Measurements from ENCODE around the gene ITGB2.

Gene ITGB2

GRCh38 chr21:44910229-44911067 is 10.3 kb downstream of the ITGB2 start:
- DNase-seq (ENCODE audit: low read depth) = no peak

GRCh38 chr21:44909719-44910118 is 11.0 kb downstream of the ITGB2 start:
- DNase-seq (ENCODE audit: low read depth) = no peak

GRCh38 chr21:44908908-44909307 is 11.8 kb downstream of the ITGB2 start:
- DNase-seq (ENCODE audit: low read depth) = no peak

- no peak for DNase-seq (ENCODE audit: low read depth)
These were observed 12.5 kb downstream of the ITGB2 start for GRCh38 chr21:44907966-44908895.

GRCh38 chr21:44907225-44907965 is 13.3 kb downstream of the ITGB2 start:
- DNase-seq (ENCODE audit: low read depth) = no peak

GRCh38 chr21:44905728-44906090 is 15.0 kb downstream of the ITGB2 start:
- DNase-seq (ENCODE audit: low read depth) = no peak

GRCh38 chr21:44905016-44905727 is 15.5 kb downstream of the ITGB2 start:
- no peak for DNase-seq (ENCODE audit: low read depth)

- DNase-seq (ENCODE audit: low read depth) = no peak
These were observed 16.4 kb downstream of the ITGB2 start for GRCh38 chr21:44904141-44904923.

- DNase-seq (ENCODE audit: low read depth) = no peak
These were observed 17.0 kb downstream of the ITGB2 start for GRCh38 chr21:44903689-44904088.

- no peak for DNase-seq (ENCODE audit: low read depth)
These were observed 17.5 kb downstream of the ITGB2 start for GRCh38 chr21:44903050-44903685.

GRCh38 chr21:44902268-44903049 is 18.2 kb downstream of the ITGB2 start:
- DNase-seq (ENCODE audit: low read depth) = no peak

GRCh38 chr21:44901391-44902074 is 19.2 kb downstream of the ITGB2 start:
- no peak for DNase-seq (ENCODE audit: low read depth)

- DNase-seq (ENCODE audit: low read depth) = no peak
These were observed 20.0 kb downstream of the ITGB2 start for GRCh38 chr21:44900559-44901251.

- DNase-seq (ENCODE audit: low read depth) = no peak
These were observed 20.7 kb downstream of the ITGB2 start for GRCh38 chr21:44899768-44900558.

GRCh38 chr21:44898851-44899767 is 21.6 kb downstream of the ITGB2 start:
- no peak for DNase-seq (ENCODE audit: low read depth)

GRCh38 chr21:44898011-44898488 is 22.6 kb downstream of the ITGB2 start:
- no peak for DNase-seq (ENCODE audit: low read depth)
